ENCODE results near the gene DHRS12. TPM values are rescaled to one million over a fixed set of nuclear protein-coding genes. Genes with fewer than 3 reads are reported as not detected.
A peak's percentile ranks its signal among the peaks of the same experiment; 100 is the strongest.

DHRS12 gene
- total and polyA plus RNA-seq, 3 donors from 2014 or later = 11.4 to 16.8 (median 15.9) TPM

DNA sequence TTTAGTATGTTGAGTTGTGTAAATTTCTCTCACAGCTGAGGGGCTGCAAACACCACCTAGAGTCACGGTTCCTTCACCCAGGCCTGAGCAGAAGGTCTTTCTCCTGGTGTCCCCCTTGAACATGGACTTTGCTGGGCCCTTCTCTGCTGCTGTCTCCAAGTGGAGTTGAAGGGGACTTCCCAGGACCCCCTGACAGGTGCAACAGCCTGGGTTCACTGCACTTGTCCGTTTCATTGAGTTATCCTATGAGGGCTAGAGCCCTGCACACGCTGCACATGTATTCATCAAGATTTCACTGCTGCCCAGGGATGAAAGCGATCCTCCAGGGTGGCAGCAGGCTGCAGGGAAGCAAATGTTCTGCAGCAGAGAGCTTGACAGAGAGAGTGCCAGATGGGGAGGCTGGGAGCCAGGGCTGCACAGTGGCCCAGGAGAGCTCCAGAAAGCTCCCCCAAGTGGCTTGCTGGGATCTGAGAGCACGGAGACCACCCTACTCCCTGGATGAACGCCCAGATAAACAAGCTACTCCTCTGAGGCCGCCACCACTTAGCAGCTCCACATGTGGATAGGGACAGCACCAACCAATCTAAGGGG, 30.7 kb upstream of the DHRS12 start:
- 45 to 69% methylated on average over 7 of the region's 7 CpGs for WGBS, 2 donors
- intact Hi-C loops (cut with DNase I; ENCODE audit: low total_unique reads) = no loop called here
- H3K27me3 ChIP-seq = no peaks in the 10 kb centered on the region

DNA sequence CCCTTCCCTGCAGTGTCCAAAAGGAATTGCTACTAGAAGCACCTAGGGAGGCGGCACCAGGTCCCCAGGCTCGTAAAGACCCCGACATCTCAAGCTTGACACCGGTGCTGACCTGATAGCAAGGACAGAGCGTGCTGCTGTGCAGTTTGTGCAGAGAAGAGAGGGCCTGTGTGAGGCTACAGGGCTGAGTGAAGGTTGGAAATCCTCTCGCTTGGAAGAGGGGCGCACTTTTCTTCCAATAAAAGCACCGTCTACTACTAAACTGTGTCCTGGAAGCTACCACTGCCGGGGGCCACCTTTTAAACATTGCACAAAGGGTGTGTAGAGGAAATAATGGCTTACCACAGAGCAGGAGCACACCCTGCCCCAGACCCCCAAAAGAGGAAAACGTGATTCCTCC, 30.0 kb upstream of the DHRS12 start:
- no peak overlapping the region for H3K27ac ChIP-seq
- no peak for TF ChIP-seq POLR2A (IDR thresholded peaks at IDR 0.05)
- TF ChIP-seq, protein P1, sequence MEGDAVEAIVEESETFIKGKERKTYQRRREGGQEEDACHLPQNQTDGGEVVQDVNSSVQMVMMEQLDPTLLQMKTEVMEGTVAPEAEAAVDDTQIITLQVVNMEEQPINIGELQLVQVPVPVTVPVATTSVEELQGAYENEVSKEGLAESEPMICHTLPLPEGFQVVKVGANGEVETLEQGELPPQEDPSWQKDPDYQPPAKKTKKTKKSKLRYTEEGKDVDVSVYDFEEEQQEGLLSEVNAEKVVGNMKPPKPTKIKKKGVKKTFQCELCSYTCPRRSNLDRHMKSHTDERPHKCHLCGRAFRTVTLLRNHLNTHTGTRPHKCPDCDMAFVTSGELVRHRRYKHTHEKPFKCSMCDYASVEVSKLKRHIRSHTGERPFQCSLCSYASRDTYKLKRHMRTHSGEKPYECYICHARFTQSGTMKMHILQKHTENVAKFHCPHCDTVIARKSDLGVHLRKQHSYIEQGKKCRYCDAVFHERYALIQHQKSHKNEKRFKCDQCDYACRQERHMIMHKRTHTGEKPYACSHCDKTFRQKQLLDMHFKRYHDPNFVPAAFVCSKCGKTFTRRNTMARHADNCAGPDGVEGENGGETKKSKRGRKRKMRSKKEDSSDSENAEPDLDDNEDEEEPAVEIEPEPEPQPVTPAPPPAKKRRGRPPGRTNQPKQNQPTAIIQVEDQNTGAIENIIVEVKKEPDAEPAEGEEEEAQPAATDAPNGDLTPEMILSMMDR (IDR thresholded peaks at IDR 0.05) = no peak
- WGBS, 2 donors = 85 to 88% methylated on average over 10 of the region's 10 CpGs
- peaks cover 4% of the 10 kb centered on the region for H3K4me1 ChIP-seq
- no peaks in the 10 kb centered on the region for H3K36me3 ChIP-seq (ENCODE audit: low read depth, missing control alignments)
- no peak for DNase-seq
- intact Hi-C loops (cut with DNase I; ENCODE audit: low total_unique reads) = no loop called here
- no peaks in the 10 kb centered on the region for H3K9me3 ChIP-seq
- no peaks in the 10 kb centered on the region for H3K27me3 ChIP-seq
- no peak overlapping the region for H3K4me3 ChIP-seq

More for the DNA sequence above, 30.7 kb upstream of the DHRS12 start:
- DNase-seq = no peak
- H3K27ac ChIP-seq = no peak overlapping the region
- no peaks in the 10 kb centered on the region for H3K36me3 ChIP-seq (ENCODE audit: low read depth, missing control alignments)
- TF ChIP-seq, protein P1 (IDR thresholded peaks at IDR 0.05) = no peak
- TF ChIP-seq POLR2A (IDR thresholded peaks at IDR 0.05) = no peak
- no peaks in the 10 kb centered on the region for H3K4me1 ChIP-seq
- no peaks in the 10 kb centered on the region for H3K9me3 ChIP-seq
- no peak overlapping the region for H3K4me3 ChIP-seq

DNA sequence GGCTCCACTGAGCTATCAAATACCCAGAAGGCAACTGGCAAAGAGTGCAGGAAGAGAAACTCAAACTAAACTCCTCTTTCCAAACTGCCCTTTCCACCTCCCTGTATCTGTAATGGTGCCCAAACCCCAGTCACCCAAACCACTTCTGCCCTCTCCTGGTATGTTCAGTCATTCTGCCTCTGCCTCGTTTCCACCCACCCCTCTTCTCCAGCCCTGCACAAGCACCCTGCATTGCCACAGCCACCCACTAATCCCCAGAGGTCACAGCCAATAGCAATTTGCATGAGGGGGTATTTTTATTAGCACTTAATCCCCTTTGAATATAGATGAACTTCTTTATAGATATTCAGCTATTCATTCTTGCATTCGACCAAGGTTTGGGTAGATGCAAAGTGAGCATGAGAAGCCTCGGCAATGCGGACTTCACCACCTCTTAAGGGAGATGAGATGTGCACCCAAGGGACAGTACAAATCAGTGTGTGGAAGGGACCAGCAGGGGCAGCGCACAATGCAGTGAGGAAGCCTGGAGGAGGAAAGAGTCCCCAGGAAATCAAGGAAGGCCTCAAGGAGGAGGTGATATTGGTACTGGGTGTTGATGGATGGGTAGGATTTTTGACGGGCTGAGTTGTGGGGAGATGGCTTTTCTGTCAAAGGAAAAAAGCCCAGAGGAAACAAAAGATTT, 28.6 kb upstream of the DHRS12 start:
- Histone ChIP-seq H3K4me1 (peaks cover 4% of the 10 kb centered on the region), H3K4me3 (no peak overlapping the region), H3K27me3 (no peaks in the 10 kb centered on the region), H3K9me3 (no peaks in the 10 kb centered on the region), H3K36me3 (ENCODE audit: low read depth, missing control alignments) (no peaks in the 10 kb centered on the region), H3K27ac (no peak overlapping the region)
- WGBS, 2 donors = 78 to 83% methylated on average over 6 of the region's 6 CpGs
- no peak for DNase-seq
- TF ChIP-seq, protein P1 (IDR thresholded peaks at IDR 0.05) = peak in 1 of 3 experiments; percentile 6
- TF ChIP-seq POLR2A (IDR thresholded peaks at IDR 0.05) = no peak
- intact Hi-C loops (cut with DNase I; ENCODE audit: low total_unique reads) = no loop called here

DNA sequence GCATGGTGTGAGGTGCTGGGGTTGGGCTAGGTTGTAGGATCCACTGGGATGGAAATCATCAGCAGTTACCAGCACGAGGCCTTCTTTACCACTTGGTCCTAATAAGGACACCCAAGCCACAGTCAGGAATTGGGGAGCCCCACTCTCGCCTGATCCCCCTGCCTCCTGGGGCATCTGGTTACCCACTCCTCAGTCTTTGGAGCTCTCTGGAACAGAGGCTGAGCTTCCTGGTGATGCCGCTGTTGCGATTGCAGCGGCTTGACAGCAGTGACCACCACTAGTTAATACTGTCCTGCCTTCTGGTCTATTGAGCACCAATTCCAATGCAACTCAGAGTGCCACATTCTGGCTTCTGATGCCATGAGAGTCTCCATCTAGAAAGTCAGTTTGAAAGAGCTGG, 27.6 kb upstream of the DHRS12 start:
- Histone ChIP-seq H3K9me3 (no peaks in the 10 kb centered on the region), H3K27ac (no peak overlapping the region), H3K36me3 (ENCODE audit: low read depth, missing control alignments) (no peaks in the 10 kb centered on the region), H3K27me3 (no peaks in the 10 kb centered on the region), H3K4me3 (no peak overlapping the region), H3K4me1 (peaks cover 7% of the 10 kb centered on the region)
- no peak for DNase-seq
- intact Hi-C loops (cut with DNase I; ENCODE audit: low total_unique reads) = no loop called here
- no peak for TF ChIP-seq POLR2A (IDR thresholded peaks at IDR 0.05)
- TF ChIP-seq, protein P1 (IDR thresholded peaks at IDR 0.05) = no peak
- 67 to 96% methylated on average over 1 to 5 of the region's 5 CpGs for WGBS, 2 donors

DNA sequence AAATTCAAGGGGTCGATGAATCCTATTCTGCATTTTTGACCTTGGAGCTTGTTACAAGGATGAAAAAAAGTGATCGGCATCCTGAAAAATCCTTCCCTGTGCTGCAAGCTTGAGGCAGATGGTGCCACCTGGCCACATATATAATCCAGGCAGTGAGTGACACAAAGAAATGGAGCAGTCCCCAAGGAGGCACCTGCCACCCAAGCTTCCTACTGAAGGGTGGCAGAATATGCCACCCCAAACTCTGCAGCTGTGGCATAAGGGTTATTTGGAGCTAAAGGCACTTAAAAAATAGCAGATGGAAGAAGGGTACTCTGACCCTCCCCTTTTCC, 25.6 kb upstream of the DHRS12 start:
- Histone ChIP-seq H3K27me3 (no peaks in the 10 kb centered on the region), H3K27ac (no peak overlapping the region), H3K36me3 (ENCODE audit: low read depth, missing control alignments) (no peaks in the 10 kb centered on the region), H3K9me3 (no peaks in the 10 kb centered on the region), H3K4me3 (no peak overlapping the region), H3K4me1 (peaks cover 10% of the 10 kb centered on the region)
- TF ChIP-seq POLR2A (IDR thresholded peaks at IDR 0.05) = no peak
- TF ChIP-seq, protein P1 (IDR thresholded peaks at IDR 0.05) = no peak
- intact Hi-C loops (cut with DNase I; ENCODE audit: low total_unique reads) = no loop called here
- 57 to 82% methylated on average over 2 of the region's 2 CpGs for WGBS, 2 donors
- DNase-seq = no peak

All from testis (tissue), 3 donors.